H1 (cell line): ENCODE results near the gene HOXB9. TPM values are rescaled to one million over a fixed set of nuclear protein-coding genes. Genes with fewer than 3 reads are reported as not detected.

ENCODE experiments used
- CTCF ChIA-PET: fragments of 300-600 bp; sonication (Branson Sonifier 250); formaldehyde crosslinking; loops from one replicate; lab custom pipeline; 2021; ENCODE audit not compliant: partially characterized antibody; lab: Charles Lee
- POLR2A ChIA-PET: fragments of 300-600 bp; sonication (Branson Sonifier 250); formaldehyde crosslinking; loops from one replicate; lab custom pipeline; 2021; ENCODE audit warnings: inconsistent platforms; ENCODE audit not compliant: partially characterized antibody; lab: Charles Lee
- DNase-seq, 2 experiments: peaks; one replicate each; pipeline versions ENCODE4 v3.0.0 to v3.0.0-alpha.2; 2010 to 2022; ENCODE audit warnings: low spot score in 2 of 2, low read depth in 1 of 2, mixed read lengths in 1 of 2
- FAIRE-seq: peaks from 2 replicates; lab custom pipeline; 2011; peaks lifted over from hg19 to GRCh38; lab: Jason Lieb, UNC
- H2AFZ ChIP-seq: 2 replicates; pipeline ENCODE4 v1.8.1; 2012; ENCODE audit warnings: low read length, inconsistent platforms
- H2AK5ac ChIP-seq: 2 replicates; pipeline ENCODE4 v1.6.1; 2013; ENCODE audit warnings: low read depth, low read length
- H2BK120ac ChIP-seq: replicated peaks from 2 replicates; pipeline ENCODE3; 2013; ENCODE audit warnings: low read depth, low read length, inconsistent platforms
- H2BK12ac ChIP-seq: 2 replicates; pipeline ENCODE4 v1.6.1; 2013; ENCODE audit warnings: low read depth, low read length
- H2BK15ac ChIP-seq: 2 replicates; pipeline ENCODE4 v1.6.1; 2013; ENCODE audit warnings: low read length
- H2BK20ac ChIP-seq: 2 replicates; pipeline ENCODE4 v1.6.1; 2013; ENCODE audit warnings: low read length
- H2BK5ac ChIP-seq: 2 replicates; pipeline ENCODE4 v1.6.1; 2013; ENCODE audit warnings: low read depth, low read length
- H3K14ac ChIP-seq: 2 replicates; pipeline ENCODE4 v1.6.1; 2013; ENCODE audit warnings: inconsistent platforms; ENCODE audit not compliant: insufficient read length
- H3K18ac ChIP-seq: 2 replicates; pipeline ENCODE4 v1.6.1; 2013; ENCODE audit warnings: low read length; ENCODE audit errors: extremely low read depth
- H3K23ac ChIP-seq: 2 replicates; pipeline ENCODE4 v1.6.1; 2013; ENCODE audit warnings: inconsistent platforms; ENCODE audit not compliant: insufficient read length
- H3K23me2 ChIP-seq: 2 replicates; pipeline ENCODE4 v1.6.1; 2013; ENCODE audit warnings: low read depth, low read length
- H3K27ac ChIP-seq: 2 replicates; pipeline ENCODE4 v1.6.1; 2011; ENCODE audit warnings: low read depth, low read length, inconsistent platforms
- H3K27me3 ChIP-seq, 4 experiments: replicated peaks in 1 of 4; 1 replicate in 1 of 4; 2 replicates in 3 of 4; pipeline versions ENCODE4 v1.6.1 to v1.8.1; 2011 to 2013; ENCODE audit warnings: low read length in 3 of 4, mild to moderate bottlenecking in 3 of 4, inconsistent platforms in 2 of 4, mixed read lengths in 2 of 4, moderate library complexity in 1 of 4; ENCODE audit not compliant: control insufficient read depth in 3 of 4, insufficient read depth in 3 of 4; ENCODE audit errors: extremely low read depth in 1 of 4
- H3K36me3 ChIP-seq, 4 experiments: 2 replicates each; pipeline versions ENCODE4 v1.6.1 to v1.8.1; 2011 to 2013; ENCODE audit warnings: mild to moderate bottlenecking in 4 of 4, low read length in 3 of 4, moderate library complexity in 2 of 4, control low read depth in 1 of 4, inconsistent platforms in 1 of 4; ENCODE audit not compliant: insufficient read depth in 4 of 4, control insufficient read depth in 2 of 4
- H3K4ac ChIP-seq: replicated peaks from 2 replicates; pipeline ENCODE3; 2013; ENCODE audit warnings: low read length, low read depth, mixed read lengths, inconsistent platforms; ENCODE audit not compliant: insufficient read length
- H3K4me1 ChIP-seq, 4 experiments: replicated peaks in 1 of 4; 1 replicate in 1 of 4; 2 replicates in 3 of 4; pipeline versions ENCODE4 v1.6.1 to v1.8.1; 2011 to 2013; ENCODE audit warnings: low read length in 3 of 4, inconsistent platforms in 2 of 4, mixed read lengths in 1 of 4; ENCODE audit not compliant: insufficient read depth in 4 of 4, control insufficient read depth in 3 of 4
- H3K4me2 ChIP-seq, 2 experiments: 2 replicates each; pipeline versions ENCODE4 v1.6.1 to v1.8.1; 2011 to 2013; ENCODE audit warnings: low read depth in 2 of 2, low read length in 2 of 2, control low read depth in 1 of 2, inconsistent platforms in 1 of 2, mild to moderate bottlenecking in 1 of 2; ENCODE audit not compliant: insufficient read depth in 1 of 2
- H3K4me3 ChIP-seq, 4 experiments: fragments of 200-600, 300-600 bp in 1 of 4; sonication (generic), shearing (Covaris generic), sonication (Bioruptor Twin) in 1 of 4; 2 replicates each; pipeline versions ENCODE4 v1.5.1 to v1.8.1; 2011 to 2016; ENCODE audit warnings: low read length in 4 of 4, low read depth in 3 of 4, control low read depth in 2 of 4, inconsistent platforms in 2 of 4, mild to moderate bottlenecking in 2 of 4, mixed read lengths in 1 of 4, moderate library complexity in 1 of 4; ENCODE audit not compliant: insufficient read depth in 2 of 4; ENCODE audit errors: extremely low read depth in 1 of 4
- H3K56ac ChIP-seq: replicated peaks from 2 replicates; pipeline ENCODE3; 2013; ENCODE audit warnings: low read depth, mild to moderate bottlenecking, mixed read lengths, low read length, inconsistent platforms; ENCODE audit not compliant: insufficient read length
- H3K79me1 ChIP-seq: 2 replicates; pipeline ENCODE4 v1.6.1; 2013; ENCODE audit warnings: low read depth, low read length, control low read depth
- H3K79me2 ChIP-seq, 2 experiments: 2 replicates each; pipeline versions ENCODE4 v1.6.1 to v1.8.1; 2012 to 2013; ENCODE audit warnings: low read length in 2 of 2, mild to moderate bottlenecking in 2 of 2, inconsistent platforms in 1 of 2; ENCODE audit not compliant: insufficient read depth in 2 of 2, control insufficient read depth in 1 of 2
- H3K9ac ChIP-seq, 4 experiments: replicated peaks in 1 of 4; 1 replicate in 1 of 4; 2 replicates in 3 of 4; pipeline versions ENCODE4 v1.6.1 to v1.8.1; 2011 to 2013; ENCODE audit warnings: low read depth in 3 of 4, low read length in 3 of 4, control low read depth in 2 of 4, mild to moderate bottlenecking in 2 of 4, moderate library complexity in 2 of 4, inconsistent platforms in 1 of 4; ENCODE audit errors: extremely low read depth in 1 of 4
- H3K9me3 ChIP-seq, 2 experiments: 2 replicates each; pipeline versions ENCODE4 v1.6.1 to v1.8.1; 2012 to 2013; ENCODE audit warnings: mild to moderate bottlenecking in 2 of 2, moderate library complexity in 2 of 2, control low read depth in 1 of 2, inconsistent platforms in 1 of 2, low read depth in 1 of 2, low read length in 1 of 2, mixed read lengths in 1 of 2; ENCODE audit not compliant: insufficient read depth in 2 of 2
- H4K20me1 ChIP-seq, 2 experiments: replicated peaks in 1 of 2; 2 replicates each; pipeline versions ENCODE3 to v1.8.1; 2011 to 2013; ENCODE audit warnings: inconsistent platforms in 2 of 2, low read length in 2 of 2, mild to moderate bottlenecking in 1 of 2; ENCODE audit not compliant: insufficient read depth in 2 of 2, control insufficient read depth in 1 of 2
- H4K5ac ChIP-seq: 2 replicates; pipeline ENCODE4 v1.6.1; 2013; ENCODE audit warnings: low read length, low read depth, mixed read lengths, inconsistent platforms; ENCODE audit not compliant: insufficient read length
- H4K8ac ChIP-seq: 2 replicates; pipeline ENCODE4 v1.8.0; 2013; ENCODE audit warnings: mild to moderate bottlenecking, moderate library complexity, low read length, inconsistent platforms; ENCODE audit not compliant: insufficient read depth; ENCODE audit errors: extremely low read depth
- H4K91ac ChIP-seq: replicated peaks from 2 replicates; pipeline ENCODE3; 2013; ENCODE audit warnings: low read length, mixed read lengths, inconsistent platforms; ENCODE audit not compliant: insufficient read length
- CBX8 ChIP-seq: fragments of 300-800, 300-1000 bp; sonication (generic); IDR thresholded peaks from 2 replicates; pipeline ENCODE4 v1.7.1; 2016; ENCODE audit warnings: low read depth, low read length, borderline replicate concordance
- GTF2F1 ChIP-seq: IDR thresholded peaks from 2 replicates; pipeline ENCODE4 v1.6.1; 2012; ENCODE audit warnings: low read depth, low read length, improper control_type of control experiment, borderline replicate concordance
- KDM5A ChIP-seq: fragments of 200-600 bp; IDR thresholded peaks from 2 replicates; pipeline ENCODE4 v1.7.1; 2012; ENCODE audit warnings: mild to moderate bottlenecking, low read length, inconsistent platforms, mixed read lengths
- WGBS, 2 experiments: shearing (Covaris generic) in 1 of 2; methylation state at CpG; one replicate each; pipeline versions ENCODE4 v1.1.6 to v1.1.7; 2013 to 2015; ENCODE audit warnings: low lambda C conversion rate in 2 of 2, mixed read lengths in 2 of 2, inconsistent platforms in 1 of 2, low coverage in 1 of 2, missing lambda C conversion rate in 1 of 2; ENCODE audit not compliant: insufficient replicate concordance in 2 of 2, insufficient coverage in 1 of 2, insufficient read length in 1 of 2; ENCODE audit errors: extremely low coverage in 1 of 2, missing lambda C conversion rate in 1 of 2; 5-methylcytosine and 5-hydroxymethylcytosine counted together
- polyA plus RNA-seq, 7 experiments: library from polyadenylated mRNA; depleted of rRNA in 3 of 7; stranded (reverse) in 5 of 7; unstranded in 2 of 7; fragments of >200 nt in 5 of 7; fragments of 200-250 nt in 2 of 7; gene quantifications; 1 replicate in 5 of 7; 2 replicates in 1 of 7; 4 replicates in 1 of 7; pipeline versions ENCODE4 v1.2.1 to v1.2.3, GENCODE V29; 2011 to 2013; ENCODE audit warnings: missing spikeins in 2 of 7, mixed read lengths in 2 of 7
- total RNA-seq: library from RNA; stranded (reverse); fragmentation: NEBNext Ultra II Directional; extraction: Animal tissue kit (Norgen Biotek cat#: 25700); gene quantifications from 2 replicates; pipeline ENCODE4 v1.2.1, GENCODE V29; 2021
- TF ChIP-seq, protein P1 (sequence below): IDR thresholded peaks from 2 replicates; pipeline ENCODE4 v1.6.1; 2012; ENCODE audit warnings: low read length, inconsistent platforms

The HOXB9 gene
- total and polyA plus RNA-seq, 2 of the 8 experiments (the other 6 are each of a cell fraction or from before 2014, with no cell fraction given) = not detected

DNA sequence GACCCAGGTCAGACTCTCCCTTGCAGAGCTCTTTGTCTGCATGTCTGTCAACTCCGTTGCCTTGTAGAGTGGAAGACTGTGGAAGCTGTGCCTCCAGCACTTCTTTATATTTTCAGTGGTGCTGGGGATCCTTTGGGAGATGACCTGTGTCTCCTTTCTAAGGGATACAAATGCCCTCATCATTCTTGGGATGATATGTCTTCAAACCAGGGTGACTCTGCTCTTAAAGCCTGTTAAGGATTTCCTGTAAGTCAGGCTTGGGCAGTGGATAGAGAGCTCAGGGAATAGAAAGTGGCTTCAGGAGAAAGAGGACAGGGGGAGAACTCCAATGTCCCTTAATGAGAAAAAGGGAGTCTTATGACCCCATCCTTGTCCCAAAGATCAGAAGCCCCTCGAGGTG, 37.6 kb downstream of the HOXB9 start:
- Histone ChIP-seq H3K9me3 (no peaks in the 10 kb centered on the region; a peak in 1 of 4 replicates), H4K8ac (no peak overlapping the region), H2AK5ac (no peak overlapping the region), H3K4ac (no peak overlapping the region), H3K23me2 (no peaks in the 10 kb centered on the region), H3K14ac (no peak overlapping the region), H3K18ac (no peak overlapping the region), H3K27ac (no peak overlapping the region), H2BK20ac (no peak overlapping the region), H2AFZ (no peak overlapping the region), H4K20me1 (peaks cover 24 to 38% of the 10 kb centered on the region in 2 experiments), H2BK15ac (no peak overlapping the region), H3K4me1 (peaks cover 0 to 4% (median 0%) of the 10 kb centered on the region in 4 experiments; a peak in 4 of 7 replicates), H2BK12ac (no peak overlapping the region), H3K79me2 (no peaks in the 10 kb centered on the region), H4K91ac (no peak overlapping the region), H2BK120ac (no peak overlapping the region), H2BK5ac (no peak overlapping the region), H3K4me3 (no peak overlapping the region), H3K79me1 (no peaks in the 10 kb centered on the region), H3K4me2 (no peak overlapping the region), H3K56ac (no peak overlapping the region), H3K36me3 (peaks cover 0 to 6% (median 0%) of the 10 kb centered on the region in 4 experiments; a peak in 1 of 8 replicates), H3K27me3 (peaks cover 99 to 100% (median 100%) of the 10 kb centered on the region in 4 experiments), H4K5ac (no peak overlapping the region), H3K23ac (no peak overlapping the region), H3K9ac (no peak overlapping the region)
- 19% methylated on average over 2 of the region's 2 CpGs; no CpG with 5 or more reads in 1 of the 2 experiments for WGBS, 2 experiments
- POLR2A ChIA-PET = interaction anchor here (1.2 to 1.6 kb wide), 2 partner anchors 10 to 34 kb away, joined by 4 read pairs; no protein-coding TSS in a partner anchor
- CTCF ChIA-PET = interaction anchor here (0.8 to 4.7 kb wide), 21 partner anchors 9 to 373 kb away, joined by 3 to 24 read pairs (median 5); no protein-coding TSS in a partner anchor
- DNase-seq (no peak), FAIRE-seq (no peak)
- peak; percentile 13; the same call in 1 of the 2 replicates for TF ChIP-seq CBX8
- TF ChIP-seq GTF2F1 = no peak
- no peak for TF ChIP-seq KDM5A
- TF ChIP-seq, protein P1, sequence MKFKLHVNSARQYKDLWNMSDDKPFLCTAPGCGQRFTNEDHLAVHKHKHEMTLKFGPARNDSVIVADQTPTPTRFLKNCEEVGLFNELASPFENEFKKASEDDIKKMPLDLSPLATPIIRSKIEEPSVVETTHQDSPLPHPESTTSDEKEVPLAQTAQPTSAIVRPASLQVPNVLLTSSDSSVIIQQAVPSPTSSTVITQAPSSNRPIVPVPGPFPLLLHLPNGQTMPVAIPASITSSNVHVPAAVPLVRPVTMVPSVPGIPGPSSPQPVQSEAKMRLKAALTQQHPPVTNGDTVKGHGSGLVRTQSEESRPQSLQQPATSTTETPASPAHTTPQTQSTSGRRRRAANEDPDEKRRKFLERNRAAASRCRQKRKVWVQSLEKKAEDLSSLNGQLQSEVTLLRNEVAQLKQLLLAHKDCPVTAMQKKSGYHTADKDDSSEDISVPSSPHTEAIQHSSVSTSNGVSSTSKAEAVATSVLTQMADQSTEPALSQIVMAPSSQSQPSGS = no peak
